Endothelial cell of umbilical vein (primary cell): ENCODE data around the gene CEMP1. TPM values are rescaled to one million over a fixed set of nuclear protein-coding genes. Genes with fewer than 3 reads are reported as not detected.

Experiments used
- BruUV-seq: library from RNA; stranded (reverse); fragments of 400-500 nt; replicated peaks from 2 replicates; lab custom pipeline; 2021; lab: Mats Ljungman, UMichigan
- CTCF ChIA-PET: fragments of 300-600, 350-600 bp; sonication (Branson Sonifier 250); formaldehyde crosslinking; loops from one replicate; lab custom pipeline; 2021; ENCODE audit warnings: antibody characterized with exemption, inconsistent platforms; lab: Charles Lee
- POLR2A ChIA-PET: fragments of 300-600, 350-600 bp; sonication (Branson Sonifier 250); formaldehyde crosslinking; loops from one replicate; lab custom pipeline; 2021; ENCODE audit warnings: antibody characterized with exemption, inconsistent platforms; lab: Charles Lee
- DNase-seq: peaks from one replicate; pipeline ENCODE4 v3.0.0-alpha.2; 2011; ENCODE audit warnings: low read depth, low spot score
- FAIRE-seq: peaks from 2 replicates; lab custom pipeline; 2011; peaks lifted over from hg19 to GRCh38; lab: Jason Lieb, UNC
- H2AFZ ChIP-seq: 2 replicates; pipeline ENCODE4 v1.6.0; 2012; ENCODE audit warnings: low read depth, low read length, control low read depth, inconsistent platforms
- H3K27ac ChIP-seq: 2 replicates; pipeline ENCODE4 v1.5.1; 2011; ENCODE audit warnings: low read depth, mild to moderate bottlenecking, control low read depth, low read length, moderate library complexity; ENCODE audit not compliant: insufficient read depth
- H3K27me3 ChIP-seq, 2 experiments: 2 replicates each; pipeline versions ENCODE4 v1.6.0 to v1.6.1; 2011; ENCODE audit warnings: low read length in 2 of 2, mixed read lengths in 1 of 2; ENCODE audit not compliant: control insufficient read depth in 2 of 2, insufficient read depth in 2 of 2
- H3K36me3 ChIP-seq, 2 experiments: 2 replicates in 1 of 2; 3 replicates in 1 of 2; pipeline ENCODE4 v1.5.1; 2011; ENCODE audit warnings: low read length in 2 of 2, mild to moderate bottlenecking in 1 of 2, moderate library complexity in 1 of 2; ENCODE audit not compliant: control insufficient read depth in 2 of 2, insufficient read depth in 2 of 2; ENCODE audit errors: extremely low read depth in 1 of 2
- H3K4me1 ChIP-seq: 3 replicates; pipeline ENCODE4 v1.5.1; 2011; ENCODE audit warnings: mild to moderate bottlenecking, low read length; ENCODE audit not compliant: control insufficient read depth, insufficient read depth; ENCODE audit errors: extremely low read depth
- H3K4me2 ChIP-seq: 2 replicates; pipeline ENCODE4 v1.6.1; 2011; ENCODE audit warnings: low read length, control low read depth, mixed read lengths; ENCODE audit not compliant: insufficient read depth
- H3K4me3 ChIP-seq, 3 experiments: fragments of 200-600 bp in 1 of 3; sonication (generic), shearing (Covaris generic) in 1 of 3; replicated peaks in 1 of 3; 2 replicates each; pipeline ENCODE4 v1.5.1; 2011 to 2016; ENCODE audit warnings: control low read depth in 3 of 3, low read length in 3 of 3, mild to moderate bottlenecking in 2 of 3, inconsistent platforms in 1 of 3, low read depth in 1 of 3, moderate library complexity in 1 of 3; ENCODE audit not compliant: insufficient read depth in 1 of 3
- H3K79me2 ChIP-seq: 2 replicates; pipeline ENCODE4 v1.6.0; 2012; ENCODE audit warnings: low read length, inconsistent platforms; ENCODE audit not compliant: control insufficient read depth, insufficient read depth
- H3K9ac ChIP-seq: replicated peaks from 2 replicates; pipeline ENCODE3; 2011; ENCODE audit warnings: low read length, control low read depth; ENCODE audit not compliant: insufficient read depth; ENCODE audit errors: extremely low read depth
- H3K9me1 ChIP-seq: replicated peaks from 3 replicates; pipeline ENCODE4 v1.6.0; 2011; ENCODE audit warnings: mild to moderate bottlenecking, low read length; ENCODE audit not compliant: control insufficient read depth, insufficient read depth; ENCODE audit errors: extremely low read depth
- H3K9me3 ChIP-seq: replicated peaks from 2 replicates; pipeline ENCODE4 v1.5.1; 2012; ENCODE audit warnings: low read length, inconsistent platforms; ENCODE audit not compliant: control insufficient read depth, insufficient read depth
- H4K20me1 ChIP-seq: replicated peaks from 2 replicates; pipeline ENCODE3; 2011; ENCODE audit warnings: mild to moderate bottlenecking, low read length; ENCODE audit not compliant: control insufficient read depth, insufficient read depth; ENCODE audit errors: extremely low read depth
- EZH2 ChIP-seq: IDR thresholded peaks from 2 replicates; pipeline ENCODE4 v1.6.1; 2012; ENCODE audit warnings: borderline replicate concordance, low read depth, mild to moderate bottlenecking, moderate library complexity, low read length, inconsistent platforms; ENCODE audit not compliant: severe bottlenecking
- FOS ChIP-seq: IDR thresholded peaks from 2 replicates; pipeline ENCODE4 v1.6.1; 2011; ENCODE audit warnings: mild to moderate bottlenecking, low read length, moderate library complexity, borderline replicate concordance; ENCODE audit not compliant: insufficient read depth
- GATA2 ChIP-seq: IDR thresholded peaks from 2 replicates; pipeline ENCODE4 v1.7.0; 2011; ENCODE audit warnings: low read depth, mild to moderate bottlenecking, moderate library complexity, mixed read lengths, low read length; ENCODE audit not compliant: insufficient read length, insufficient read depth
- JUN ChIP-seq: IDR thresholded peaks from 2 replicates; pipeline ENCODE4 v1.6.1; 2011; ENCODE audit warnings: borderline replicate concordance, low read depth; ENCODE audit not compliant: insufficient read length, insufficient read depth
- MYC ChIP-seq: IDR thresholded peaks from one replicate; pipeline ENCODE4 v1.6.1; 2011; ENCODE audit warnings: mild to moderate bottlenecking, low read depth, low read length
- POLR2A ChIP-seq: IDR thresholded peaks from 2 replicates; pipeline ENCODE4 v1.6.1; 2012; ENCODE audit warnings: low read depth, mild to moderate bottlenecking, control low read depth, low read length
- POLR2AphosphoS5 ChIP-seq: IDR thresholded peaks from 2 replicates; pipeline ENCODE4 v1.6.1; 2012; ENCODE audit warnings: low read depth, mild to moderate bottlenecking, control low read depth, low read length, moderate library complexity; ENCODE audit not compliant: insufficient read depth
- dilution Hi-C: fragments of 300-500 bp; cut with MboI; formaldehyde crosslinking; loops from one replicate; pipeline ENCODE4 v1.15.0; 2019; ENCODE audit warnings: low sequenced_read_pairs; ENCODE audit not compliant: extremely low pct_ligation_motif_present
- intact Hi-C: fragments of 100-400 bp; cut with micrococcal nuclease; formaldehyde crosslinking; loops from one replicate; pipeline ENCODE4 v1.10.0; 2022
- polyA plus RNA-seq, 4 experiments: library from polyadenylated mRNA; depleted of rRNA in 3 of 4; stranded (reverse) in 3 of 4; unstranded in 1 of 4; fragments of >200 nt; gene quantifications; 2 replicates each; pipeline versions ENCODE4 v1.2.1 to v1.2.3, GENCODE V29; 2011 to 2012; ENCODE audit warnings: missing spikeins in 1 of 4
- total RNA-seq: library from RNA; stranded (reverse); gene quantifications from 2 replicates; pipeline ENCODE4 v1.2.3, GENCODE V29; 2021
- TF ChIP-seq, protein P1 (sequence below): IDR thresholded peaks from 2 replicates; pipeline ENCODE4 v1.6.1; 2011; ENCODE audit not compliant: insufficient read depth, insufficient read length
- TF ChIP-seq, protein P2 (sequence below), 2 donors: IDR thresholded peaks; 1 replicate in 1 of 2; 2 replicates in 1 of 2; pipeline ENCODE4 v1.5.1; 2011; ENCODE audit warnings: low read length in 2 of 2, mild to moderate bottlenecking in 2 of 2, moderate library complexity in 2 of 2, control low read depth in 1 of 2, inconsistent platforms in 1 of 2, low read depth in 1 of 2; ENCODE audit not compliant: insufficient read depth in 1 of 2; ENCODE audit errors: extremely low read depth in 1 of 2

Gene CEMP1
- total and polyA plus RNA-seq, 2 donors (not counting 3 experiments of a cell fraction or from before 2014, with no cell fraction given), result not detected

DNA sequence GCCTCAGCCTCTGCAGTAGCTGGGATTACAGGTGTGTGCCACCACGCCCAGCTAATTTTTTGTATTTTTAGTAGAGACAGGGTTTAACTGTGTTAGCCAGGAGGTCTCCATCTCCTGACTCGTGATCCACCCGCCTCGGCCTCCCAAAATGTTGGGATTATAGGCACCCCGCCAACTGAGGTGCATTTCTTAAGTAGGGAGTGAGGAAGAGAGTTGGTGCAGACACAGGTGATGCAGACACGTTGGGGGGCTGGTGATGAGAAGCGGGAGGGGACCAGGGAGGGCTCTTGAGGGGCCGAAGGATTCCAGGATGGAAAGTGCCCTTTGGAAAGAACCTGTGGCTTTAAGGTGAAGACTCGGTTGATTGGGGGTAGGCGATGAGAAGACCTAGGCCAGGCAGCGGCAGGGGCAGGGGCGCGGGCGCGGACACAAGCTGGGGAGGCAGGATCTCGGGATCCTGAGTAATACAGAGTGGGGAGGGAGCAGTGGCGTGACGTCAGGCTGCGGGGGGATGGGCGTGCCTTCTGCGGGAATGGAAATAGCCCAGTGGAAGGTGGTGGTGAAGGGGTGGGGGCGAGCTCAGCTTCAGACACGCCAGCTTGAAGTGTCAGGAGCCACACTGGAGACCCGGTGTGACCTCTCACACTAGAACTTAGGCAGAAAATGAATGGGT, 19.9 kb downstream of the CEMP1 start:
- CTCF ChIA-PET, result interaction anchor here (1.2 kb wide), 1 partner anchor 10 kb away, joined by 5 read pairs; no protein-coding TSS in a partner anchor
- Histone ChIP-seq H3K27me3 (no peaks in the 10 kb centered on the region), H3K9me3 (no peaks in the 10 kb centered on the region), H3K4me1 (peaks cover 12% of the 10 kb centered on the region), H3K4me2 (no peak overlapping the region), H3K9me1 (no peaks in the 10 kb centered on the region), H3K27ac (no peak overlapping the region), H3K79me2 (peaks cover 24% of the 10 kb centered on the region), H3K4me3 (no peak overlapping the region), H4K20me1 (peaks cover 2% of the 10 kb centered on the region), H3K36me3 (no peaks in the 10 kb centered on the region), H2AFZ (peak overlapping the region; percentile 15), H3K9ac (no peak overlapping the region)
- peak; percentile 59 for DNase-seq
- intact Hi-C loops, result no loop called here
- dilution Hi-C loops, result no loop called here
- BruUV-seq, result no TSS peak
- POLR2A ChIA-PET, result no interaction called here
- FAIRE-seq, result no peak
- TF ChIP-seq MYC (no peak), POLR2A (no peak), JUN (no peak), EZH2 (no peak), FOS (no peak), POLR2AphosphoS5 (no peak), GATA2 (no peak)
- TF ChIP-seq, protein P1, sequence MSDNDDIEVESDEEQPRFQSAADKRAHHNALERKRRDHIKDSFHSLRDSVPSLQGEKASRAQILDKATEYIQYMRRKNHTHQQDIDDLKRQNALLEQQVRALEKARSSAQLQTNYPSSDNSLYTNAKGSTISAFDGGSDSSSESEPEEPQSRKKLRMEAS, result no peak
- TF ChIP-seq, protein P2, sequence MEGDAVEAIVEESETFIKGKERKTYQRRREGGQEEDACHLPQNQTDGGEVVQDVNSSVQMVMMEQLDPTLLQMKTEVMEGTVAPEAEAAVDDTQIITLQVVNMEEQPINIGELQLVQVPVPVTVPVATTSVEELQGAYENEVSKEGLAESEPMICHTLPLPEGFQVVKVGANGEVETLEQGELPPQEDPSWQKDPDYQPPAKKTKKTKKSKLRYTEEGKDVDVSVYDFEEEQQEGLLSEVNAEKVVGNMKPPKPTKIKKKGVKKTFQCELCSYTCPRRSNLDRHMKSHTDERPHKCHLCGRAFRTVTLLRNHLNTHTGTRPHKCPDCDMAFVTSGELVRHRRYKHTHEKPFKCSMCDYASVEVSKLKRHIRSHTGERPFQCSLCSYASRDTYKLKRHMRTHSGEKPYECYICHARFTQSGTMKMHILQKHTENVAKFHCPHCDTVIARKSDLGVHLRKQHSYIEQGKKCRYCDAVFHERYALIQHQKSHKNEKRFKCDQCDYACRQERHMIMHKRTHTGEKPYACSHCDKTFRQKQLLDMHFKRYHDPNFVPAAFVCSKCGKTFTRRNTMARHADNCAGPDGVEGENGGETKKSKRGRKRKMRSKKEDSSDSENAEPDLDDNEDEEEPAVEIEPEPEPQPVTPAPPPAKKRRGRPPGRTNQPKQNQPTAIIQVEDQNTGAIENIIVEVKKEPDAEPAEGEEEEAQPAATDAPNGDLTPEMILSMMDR (IDR thresholded peaks at IDR 0.05; ENCODE audit: extremely low read depth in 1 of 2, insufficient read depth in 1 of 2, low read depth in 1 of 2, low read length in 2 of 2), result no peak
